ENCODE measurements around the gene JARID2.

Gene JARID2

DNA sequence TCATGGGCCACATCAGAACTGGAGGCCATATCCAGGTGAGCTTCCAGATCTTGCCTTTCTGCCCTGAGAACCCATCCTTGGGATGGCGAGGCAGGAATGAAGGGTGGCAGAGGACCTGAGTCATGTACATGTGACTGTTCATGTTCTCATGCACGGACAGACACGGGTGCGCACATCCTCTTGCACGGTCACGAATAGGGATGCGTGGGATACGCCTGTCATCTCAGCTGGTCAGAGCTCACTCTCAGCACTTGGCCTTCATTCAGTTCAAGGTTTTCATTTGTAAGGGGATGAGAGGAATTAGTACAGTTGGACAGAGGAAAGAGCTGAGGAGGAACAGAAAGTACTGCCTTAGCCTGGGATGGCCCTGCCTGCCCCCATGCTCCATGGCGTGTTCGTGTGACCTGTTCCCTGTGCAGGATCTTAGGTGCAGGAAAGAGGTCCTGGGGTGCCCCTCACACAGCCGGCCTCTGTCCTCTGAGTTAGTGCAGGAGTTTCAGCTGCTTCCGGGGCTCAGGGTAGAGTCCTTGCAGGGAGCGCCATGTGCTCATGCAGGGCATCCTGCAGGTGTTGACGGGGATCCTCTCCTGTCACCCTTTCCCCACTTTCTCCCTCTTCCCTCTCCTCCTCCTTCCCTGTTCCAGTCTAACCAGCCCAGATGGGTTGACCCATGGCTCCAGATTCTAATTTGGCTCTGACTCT, 243.5 kb downstream of the JARID2 start:
- Histone ChIP-seq H3K9me3 (ENCODE audit: control insufficient read depth, insufficient read depth, low read depth, low read length) (no peaks in the 10 kb centered on the region), H3K4me1 (ENCODE audit: control insufficient read depth, insufficient read depth, low read length) (peaks cover 58% of the 10 kb centered on the region), H3K4me3 (ENCODE audit: low read depth, low read length) (no peak overlapping the region), H3K27ac (ENCODE audit: low read depth, low read length) (no peak overlapping the region), H3K9ac (ENCODE audit: low read length) (no peak overlapping the region), H3K27me3 (ENCODE audit: control insufficient read depth, insufficient read depth, low read length) (no peaks in the 10 kb centered on the region), H3K36me3 (ENCODE audit: control insufficient read depth, insufficient read depth, low read length) (peaks cover 74% of the 10 kb centered on the region)

DNA sequence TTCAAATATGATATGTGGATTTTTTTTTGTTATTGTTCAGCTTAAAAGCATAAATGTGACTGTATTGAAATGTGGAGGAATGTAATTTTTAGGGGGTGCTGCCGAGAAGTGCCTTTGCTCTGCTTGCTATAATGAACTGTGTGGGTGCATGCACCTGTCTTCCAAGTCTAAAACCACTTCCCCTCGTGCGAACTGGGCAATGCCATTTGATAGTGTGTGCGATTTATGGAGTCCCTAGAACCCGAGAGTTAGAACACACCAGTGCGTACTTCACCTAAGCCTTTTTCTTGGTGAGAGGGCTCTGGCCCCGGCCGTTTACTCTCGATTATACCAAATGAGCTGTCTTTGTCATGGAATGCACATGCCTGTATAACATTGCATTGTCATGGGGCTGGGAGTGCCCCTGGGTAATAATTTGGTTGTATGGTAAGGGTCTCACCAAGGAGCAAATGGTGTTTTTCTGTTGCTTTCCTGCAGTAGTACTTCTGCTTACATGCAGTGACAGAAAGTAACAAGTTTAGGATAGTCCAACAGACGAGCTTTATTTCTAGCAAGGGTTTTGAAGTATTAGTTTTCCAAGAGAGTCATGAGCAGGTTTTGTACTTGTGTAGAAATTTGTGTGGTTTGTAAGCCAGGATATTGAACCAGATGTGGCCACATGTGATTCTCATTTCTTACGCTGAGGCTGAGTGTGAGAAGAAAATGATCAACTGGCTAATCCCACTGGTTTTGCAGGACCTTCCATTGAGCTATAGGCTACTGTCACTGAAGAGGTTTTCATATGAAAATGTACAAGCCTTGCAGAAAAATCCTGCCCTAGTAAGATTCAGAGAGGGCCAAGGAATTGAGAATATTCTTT, 244.6 kb downstream of the JARID2 start:
- no peaks in the 10 kb centered on the region for H3K27me3 ChIP-seq (ENCODE audit: control insufficient read depth, insufficient read depth, low read length)
- H3K27ac ChIP-seq (ENCODE audit: low read depth, low read length), result no peak overlapping the region
- no peaks in the 10 kb centered on the region for H3K9me3 ChIP-seq (ENCODE audit: control insufficient read depth, insufficient read depth, low read depth, low read length)
- no peak overlapping the region for H3K4me3 ChIP-seq (ENCODE audit: low read depth, low read length)
- H3K4me1 ChIP-seq (ENCODE audit: control insufficient read depth, insufficient read depth, low read length), result peaks cover 47% of the 10 kb centered on the region
- peaks cover 78% of the 10 kb centered on the region for H3K36me3 ChIP-seq (ENCODE audit: control insufficient read depth, insufficient read depth, low read length)
- H3K9ac ChIP-seq (ENCODE audit: low read length), result no peak overlapping the region

DNA sequence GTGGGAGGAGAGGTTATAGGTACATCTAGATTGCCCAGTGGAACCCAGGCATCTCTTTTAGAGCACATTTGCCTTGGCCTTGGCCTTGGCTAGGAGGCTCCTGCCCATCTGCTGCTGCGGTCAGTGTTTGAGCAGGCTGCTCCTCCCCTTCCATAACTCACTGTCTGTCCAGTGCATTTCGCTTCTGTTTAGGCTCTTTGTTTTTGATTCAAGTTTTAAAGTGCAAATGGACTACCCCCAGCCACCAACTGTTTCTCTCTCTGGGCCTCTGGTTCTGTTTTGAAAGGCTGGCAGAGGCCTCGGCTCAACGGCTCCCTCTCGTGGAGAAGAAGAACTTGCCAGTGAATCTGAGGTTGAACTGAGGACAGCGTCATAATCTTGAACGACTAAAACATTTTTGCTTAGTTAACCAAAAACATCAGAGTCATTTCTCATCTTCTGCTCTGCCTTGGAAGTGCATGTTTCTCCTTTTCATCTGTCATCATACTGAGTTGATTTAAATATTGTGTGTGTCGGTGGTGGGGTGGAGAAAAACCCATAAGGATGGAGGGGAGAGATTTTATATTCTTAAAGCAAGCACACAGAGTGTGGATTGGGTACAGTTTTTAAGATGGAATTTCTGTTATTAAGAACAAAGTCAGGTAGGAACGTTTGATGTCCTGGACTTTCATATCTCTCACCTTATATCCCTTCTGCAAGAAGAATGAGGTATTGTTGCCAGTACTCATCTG, 245.6 kb downstream of the JARID2 start:
- peaks cover 80% of the 10 kb centered on the region for H3K36me3 ChIP-seq (ENCODE audit: control insufficient read depth, insufficient read depth, low read length)
- no peak overlapping the region; the same call in 1 of the 2 replicates for H3K4me3 ChIP-seq (ENCODE audit: low read depth, low read length)
- no peak overlapping the region for H3K9ac ChIP-seq (ENCODE audit: low read length)
- no peaks in the 10 kb centered on the region for H3K27me3 ChIP-seq (ENCODE audit: control insufficient read depth, insufficient read depth, low read length)
- no peaks in the 10 kb centered on the region for H3K9me3 ChIP-seq (ENCODE audit: control insufficient read depth, insufficient read depth, low read depth, low read length)
- peaks cover 40% of the 10 kb centered on the region for H3K4me1 ChIP-seq (ENCODE audit: control insufficient read depth, insufficient read depth, low read length)
- H3K27ac ChIP-seq (ENCODE audit: low read depth, low read length), result no peak overlapping the region

DNA sequence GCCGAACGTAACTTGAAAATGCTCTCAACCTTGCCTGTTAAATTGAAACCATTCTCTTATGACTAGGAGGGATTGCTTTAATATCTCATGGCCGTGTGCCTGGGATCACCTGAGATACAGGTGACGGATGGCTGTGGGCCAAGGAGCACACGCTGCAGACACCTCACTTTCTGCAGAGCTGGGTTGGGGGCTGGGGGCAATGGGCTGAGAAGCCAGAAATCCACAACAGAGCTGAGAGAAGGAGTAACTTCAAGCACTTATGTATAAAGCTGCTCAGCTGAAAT, 246.1 kb downstream of the JARID2 start:
- peaks cover 40% of the 10 kb centered on the region for H3K4me1 ChIP-seq (ENCODE audit: control insufficient read depth, insufficient read depth, low read length)
- peaks cover 80% of the 10 kb centered on the region for H3K36me3 ChIP-seq (ENCODE audit: control insufficient read depth, insufficient read depth, low read length)
- no peaks in the 10 kb centered on the region for H3K9me3 ChIP-seq (ENCODE audit: control insufficient read depth, insufficient read depth, low read depth, low read length)
- no peak overlapping the region for H3K27ac ChIP-seq (ENCODE audit: low read depth, low read length)
- no peaks in the 10 kb centered on the region for H3K27me3 ChIP-seq (ENCODE audit: control insufficient read depth, insufficient read depth, low read length)
- H3K4me3 ChIP-seq (ENCODE audit: low read depth, low read length), result no peak overlapping the region; the same call in none of the 2 replicates
- H3K9ac ChIP-seq (ENCODE audit: low read length), result no peak overlapping the region

DNA sequence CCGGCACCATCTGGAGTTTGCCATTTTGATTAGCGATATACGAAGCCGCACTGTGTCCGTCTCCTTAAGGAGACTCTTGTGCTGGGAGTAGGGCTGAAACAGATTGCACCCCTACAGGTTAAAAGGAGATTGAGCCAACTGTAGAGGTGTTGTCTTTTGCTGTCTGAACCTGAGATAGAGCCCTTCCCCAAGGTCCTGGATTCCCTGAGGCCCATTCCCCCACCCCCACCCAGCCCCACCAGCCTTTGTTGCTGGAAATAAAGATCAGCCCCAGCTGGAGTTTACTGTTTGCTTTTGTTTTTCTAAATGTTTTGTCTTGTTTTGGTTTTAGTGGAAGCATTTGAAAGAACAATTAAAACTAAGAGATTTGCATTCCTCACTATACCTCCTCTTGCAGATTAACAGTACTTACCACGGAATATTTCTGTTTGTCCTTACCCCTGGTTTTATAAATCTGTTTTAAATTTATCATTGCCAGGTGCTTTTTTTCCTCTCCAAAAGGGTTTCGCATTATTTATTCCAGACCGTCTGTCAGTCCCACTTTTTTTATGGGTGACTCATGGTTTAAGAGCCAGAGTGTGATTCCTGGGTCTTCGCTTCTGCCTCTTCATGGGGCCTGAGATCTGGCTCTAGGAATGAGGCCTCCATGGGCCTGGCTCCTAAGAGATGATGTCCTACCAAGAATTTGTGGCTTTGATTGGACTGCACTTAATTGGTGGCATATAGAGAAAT, 247.7 kb downstream of the JARID2 start:
- H3K27me3 ChIP-seq (ENCODE audit: control insufficient read depth, insufficient read depth, low read length), result no peaks in the 10 kb centered on the region
- H3K4me3 ChIP-seq (ENCODE audit: low read depth, low read length), result peak overlapping the region; percentile 24; the same call in 1 of the 2 replicates

DNA sequence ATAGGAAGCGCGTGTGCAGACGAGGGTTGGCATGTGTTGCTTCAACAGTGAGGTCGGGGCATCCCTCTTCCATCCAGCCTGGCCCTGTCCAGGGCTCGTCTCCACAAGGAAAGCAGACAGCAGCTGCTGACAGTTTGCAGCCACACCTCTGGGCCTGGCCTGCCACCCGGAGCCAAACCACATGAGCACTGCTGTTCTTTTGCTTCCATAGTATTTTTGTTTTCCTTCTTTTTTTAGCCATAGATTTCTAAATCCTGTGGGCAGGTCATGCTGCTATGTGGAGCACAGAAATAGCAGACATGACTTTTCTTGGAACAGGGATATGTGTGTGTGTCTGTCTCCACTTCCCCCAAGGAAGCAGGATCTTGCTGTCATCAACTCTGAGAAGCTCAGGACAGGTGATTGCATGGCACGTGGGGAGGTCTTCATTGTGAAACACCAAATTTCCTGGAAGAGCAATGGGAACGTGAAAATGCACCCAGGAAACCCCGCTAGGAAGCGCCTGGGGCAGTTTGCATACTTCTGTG, 249.6 kb downstream of the JARID2 start:
- Histone ChIP-seq H3K9ac (ENCODE audit: low read length) (no peak overlapping the region), H3K27me3 (ENCODE audit: control insufficient read depth, insufficient read depth, low read length) (no peaks in the 10 kb centered on the region), H3K36me3 (ENCODE audit: control insufficient read depth, insufficient read depth, low read length) (peaks cover 78% of the 10 kb centered on the region), H3K4me3 (ENCODE audit: low read depth, low read length) (no peak overlapping the region), H3K9me3 (ENCODE audit: control insufficient read depth, insufficient read depth, low read depth, low read length) (no peaks in the 10 kb centered on the region), H3K27ac (ENCODE audit: low read depth, low read length) (no peak overlapping the region), H3K4me1 (ENCODE audit: control insufficient read depth, insufficient read depth, low read length) (peaks cover 32% of the 10 kb centered on the region)

More for the DNA sequence above, 247.7 kb downstream of the JARID2 start:
- Histone ChIP-seq H3K9ac (ENCODE audit: low read length) (no peak overlapping the region), H3K9me3 (ENCODE audit: control insufficient read depth, insufficient read depth, low read depth, low read length) (no peaks in the 10 kb centered on the region), H3K4me1 (ENCODE audit: control insufficient read depth, insufficient read depth, low read length) (peaks cover 40% of the 10 kb centered on the region), H3K27ac (ENCODE audit: low read depth, low read length) (0 out of 2 replicates have a peak overlapping the region, but pooled peaks have one; percentile 15), H3K36me3 (ENCODE audit: control insufficient read depth, insufficient read depth, low read length) (peaks cover 78% of the 10 kb centered on the region)

DNA sequence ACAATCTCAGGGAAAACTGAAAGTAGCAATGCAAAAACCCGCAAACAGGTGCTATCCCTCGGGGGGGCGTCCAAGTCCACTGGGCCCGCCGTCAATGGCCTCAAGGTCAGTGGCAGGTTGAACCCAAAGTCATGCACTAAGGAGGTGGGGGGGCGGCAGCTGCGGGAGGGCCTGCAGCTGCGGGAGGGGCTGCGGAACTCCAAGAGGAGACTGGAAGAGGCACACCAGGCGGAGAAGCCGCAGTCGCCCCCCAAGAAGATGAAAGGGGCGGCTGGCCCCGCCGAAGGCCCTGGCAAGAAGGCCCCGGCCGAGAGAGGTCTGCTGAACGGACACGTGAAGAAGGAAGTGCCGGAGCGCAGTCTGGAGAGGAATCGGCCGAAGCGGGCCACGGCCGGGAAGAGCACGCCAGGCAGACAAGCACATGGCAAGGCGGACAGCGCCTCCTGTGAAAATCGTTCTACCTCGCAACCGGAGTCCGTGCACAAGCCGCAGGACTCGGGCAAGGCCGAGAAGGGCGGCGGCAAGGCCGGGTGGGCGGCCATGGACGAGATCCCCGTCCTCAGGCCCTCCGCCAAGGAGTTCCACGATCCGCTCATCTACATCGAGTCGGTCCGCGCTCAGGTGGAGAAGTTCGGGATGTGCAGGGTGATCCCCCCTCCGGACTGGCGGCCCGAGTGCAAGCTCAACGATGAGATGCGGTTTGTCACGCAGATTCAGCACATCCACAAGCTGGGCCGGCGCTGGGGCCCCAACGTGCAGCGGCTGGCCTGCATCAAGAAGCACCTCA, 250.7 kb downstream of the JARID2 start:
- Histone ChIP-seq H3K27me3 (ENCODE audit: control insufficient read depth, insufficient read depth, low read length) (no peaks in the 10 kb centered on the region), H3K9ac (ENCODE audit: low read length) (no peak overlapping the region), H3K4me3 (ENCODE audit: low read depth, low read length) (no peak overlapping the region), H3K36me3 (ENCODE audit: control insufficient read depth, insufficient read depth, low read length) (peaks cover 85% of the 10 kb centered on the region), H3K27ac (ENCODE audit: low read depth, low read length) (no peak overlapping the region), H3K9me3 (ENCODE audit: control insufficient read depth, insufficient read depth, low read depth, low read length) (no peaks in the 10 kb centered on the region), H3K4me1 (ENCODE audit: control insufficient read depth, insufficient read depth, low read length) (peaks cover 26% of the 10 kb centered on the region)

DNA sequence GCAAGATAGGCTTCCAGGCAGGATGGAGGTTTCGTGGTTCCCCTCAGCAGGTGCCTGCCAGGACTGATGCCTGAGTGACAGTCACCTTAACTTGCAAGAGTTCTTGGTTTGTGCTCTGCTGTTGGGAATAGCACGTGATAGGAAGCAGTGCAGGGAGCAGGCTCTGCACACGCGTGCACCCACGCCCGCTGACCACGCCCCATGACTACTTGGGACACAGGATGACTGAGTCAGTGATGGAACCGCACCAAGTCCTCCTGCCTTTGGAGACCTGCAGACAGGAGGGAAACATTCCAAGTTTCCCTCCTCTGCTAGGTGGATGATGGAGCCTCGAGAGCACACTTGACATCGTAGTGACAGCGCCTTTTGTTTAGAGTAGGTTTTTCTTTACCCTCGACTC, 252.8 kb downstream of the JARID2 start:
- Histone ChIP-seq H3K9ac (ENCODE audit: low read length) (no peak overlapping the region), H3K27me3 (ENCODE audit: control insufficient read depth, insufficient read depth, low read length) (no peaks in the 10 kb centered on the region), H3K4me3 (ENCODE audit: low read depth, low read length) (no peak overlapping the region), H3K4me1 (ENCODE audit: control insufficient read depth, insufficient read depth, low read length) (peaks cover 6% of the 10 kb centered on the region), H3K27ac (ENCODE audit: low read depth, low read length) (no peak overlapping the region), H3K36me3 (ENCODE audit: control insufficient read depth, insufficient read depth, low read length) (peaks cover 91% of the 10 kb centered on the region), H3K9me3 (ENCODE audit: control insufficient read depth, insufficient read depth, low read depth, low read length) (no peaks in the 10 kb centered on the region)

DNA sequence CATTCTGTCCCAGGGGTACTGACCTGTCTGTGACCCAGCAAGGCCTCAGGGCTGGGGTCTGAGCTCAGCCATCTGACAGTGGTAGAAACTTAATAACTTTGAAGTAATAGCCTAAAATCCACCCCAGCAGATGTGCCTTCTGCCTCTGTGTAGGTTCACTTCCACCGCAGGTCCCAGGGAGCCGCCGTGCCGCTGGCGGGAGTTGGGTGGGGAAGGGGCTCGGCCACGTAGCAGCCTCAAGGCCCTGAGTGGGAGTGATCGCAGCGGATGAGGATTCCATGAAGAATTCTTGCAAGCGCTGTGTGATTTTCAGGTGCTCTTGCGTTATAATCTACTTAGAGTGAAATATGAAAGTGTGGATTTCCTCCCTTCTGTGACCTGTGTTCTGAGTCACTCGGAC, 253.3 kb downstream of the JARID2 start:
- Histone ChIP-seq H3K36me3 (ENCODE audit: control insufficient read depth, insufficient read depth, low read length) (peaks cover 94% of the 10 kb centered on the region), H3K9ac (ENCODE audit: low read length) (no peak overlapping the region), H3K27me3 (ENCODE audit: control insufficient read depth, insufficient read depth, low read length) (no peaks in the 10 kb centered on the region), H3K4me3 (ENCODE audit: low read depth, low read length) (no peak overlapping the region), H3K9me3 (ENCODE audit: control insufficient read depth, insufficient read depth, low read depth, low read length) (no peaks in the 10 kb centered on the region), H3K27ac (ENCODE audit: low read depth, low read length) (no peak overlapping the region), H3K4me1 (ENCODE audit: control insufficient read depth, insufficient read depth, low read length) (peaks cover 2% of the 10 kb centered on the region)

DNA sequence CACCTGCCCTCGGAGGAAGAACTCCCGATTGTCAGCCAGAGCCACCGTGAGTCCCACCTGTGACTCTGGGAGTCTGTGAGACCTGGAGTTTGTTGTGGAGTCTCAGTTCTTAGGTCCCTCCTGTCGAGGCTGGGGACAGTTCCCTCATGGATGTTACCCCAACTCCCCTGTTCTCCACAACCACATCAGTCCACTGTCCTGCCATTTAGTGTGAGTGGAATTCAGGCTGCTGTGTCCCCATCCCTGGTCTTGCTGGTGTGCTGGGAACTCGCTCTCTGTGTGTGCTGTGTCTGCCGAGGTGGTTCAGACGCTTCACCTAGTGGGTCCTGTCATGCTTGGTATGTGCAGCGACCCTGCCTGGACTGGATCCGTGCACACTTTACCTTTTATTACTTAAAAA, 253.7 kb downstream of the JARID2 start:
- Histone ChIP-seq H3K9ac (ENCODE audit: low read length) (no peak overlapping the region), H3K27me3 (ENCODE audit: control insufficient read depth, insufficient read depth, low read length) (no peaks in the 10 kb centered on the region), H3K4me1 (ENCODE audit: control insufficient read depth, insufficient read depth, low read length) (no peaks in the 10 kb centered on the region; the same call in 1 of the 2 replicates), H3K4me3 (ENCODE audit: low read depth, low read length) (no peak overlapping the region), H3K9me3 (ENCODE audit: control insufficient read depth, insufficient read depth, low read depth, low read length) (no peaks in the 10 kb centered on the region), H3K27ac (ENCODE audit: low read depth, low read length) (no peak overlapping the region), H3K36me3 (ENCODE audit: control insufficient read depth, insufficient read depth, low read length) (peaks cover 97% of the 10 kb centered on the region)

Data from HUES6 (cell line).